ENCODE measurements around the gene ALDH8A1. TPM values are rescaled to one million over a fixed set of nuclear protein-coding genes. Genes with fewer than 3 reads are reported as not detected.

Gene ALDH8A1, protein sequence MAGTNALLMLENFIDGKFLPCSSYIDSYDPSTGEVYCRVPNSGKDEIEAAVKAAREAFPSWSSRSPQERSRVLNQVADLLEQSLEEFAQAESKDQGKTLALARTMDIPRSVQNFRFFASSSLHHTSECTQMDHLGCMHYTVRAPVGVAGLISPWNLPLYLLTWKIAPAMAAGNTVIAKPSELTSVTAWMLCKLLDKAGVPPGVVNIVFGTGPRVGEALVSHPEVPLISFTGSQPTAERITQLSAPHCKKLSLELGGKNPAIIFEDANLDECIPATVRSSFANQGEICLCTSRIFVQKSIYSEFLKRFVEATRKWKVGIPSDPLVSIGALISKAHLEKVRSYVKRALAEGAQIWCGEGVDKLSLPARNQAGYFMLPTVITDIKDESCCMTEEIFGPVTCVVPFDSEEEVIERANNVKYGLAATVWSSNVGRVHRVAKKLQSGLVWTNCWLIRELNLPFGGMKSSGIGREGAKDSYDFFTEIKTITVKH
- total RNA-seq, result 1.4 TPM

DNA sequence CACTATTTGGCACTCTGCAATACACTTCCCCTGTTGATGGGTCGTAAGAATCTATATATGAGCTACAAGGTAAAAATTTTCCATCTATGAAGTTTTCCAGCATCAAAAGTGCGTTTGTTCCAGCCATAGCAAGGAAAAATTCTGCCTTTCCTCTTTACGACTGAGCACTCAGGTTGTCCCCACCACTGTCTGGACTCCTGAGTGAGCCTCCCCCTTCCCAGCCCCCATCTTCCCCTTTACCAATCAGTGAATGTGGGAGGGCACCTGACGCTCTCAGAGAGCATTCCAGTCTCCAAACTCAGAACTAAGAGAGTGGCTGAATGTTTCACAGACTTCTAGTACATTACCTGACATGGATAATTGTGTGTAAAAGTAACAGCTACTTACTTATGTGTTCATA lies at the start of gene ALDH8A1:
ALDH8A1 (minus strand) TSS at position 175 of the 400 bp plus-strand sequence; CDS start at position 127, 48 bp downstream.

Other genes with a start within 250 kb of the ALDH8A1 start
- 98.2 TPM for gene HBS1L, start 104.7 kb upstream of the ALDH8A1 start, total RNA-seq
- 39.5 TPM for gene MYB, start 231.2 kb upstream of the ALDH8A1 start, total RNA-seq

Measured in camera-type eye (tissue), 1 donor.